ENCODE data around the gene ANKRD23.

ANKRD23 gene

DNA sequence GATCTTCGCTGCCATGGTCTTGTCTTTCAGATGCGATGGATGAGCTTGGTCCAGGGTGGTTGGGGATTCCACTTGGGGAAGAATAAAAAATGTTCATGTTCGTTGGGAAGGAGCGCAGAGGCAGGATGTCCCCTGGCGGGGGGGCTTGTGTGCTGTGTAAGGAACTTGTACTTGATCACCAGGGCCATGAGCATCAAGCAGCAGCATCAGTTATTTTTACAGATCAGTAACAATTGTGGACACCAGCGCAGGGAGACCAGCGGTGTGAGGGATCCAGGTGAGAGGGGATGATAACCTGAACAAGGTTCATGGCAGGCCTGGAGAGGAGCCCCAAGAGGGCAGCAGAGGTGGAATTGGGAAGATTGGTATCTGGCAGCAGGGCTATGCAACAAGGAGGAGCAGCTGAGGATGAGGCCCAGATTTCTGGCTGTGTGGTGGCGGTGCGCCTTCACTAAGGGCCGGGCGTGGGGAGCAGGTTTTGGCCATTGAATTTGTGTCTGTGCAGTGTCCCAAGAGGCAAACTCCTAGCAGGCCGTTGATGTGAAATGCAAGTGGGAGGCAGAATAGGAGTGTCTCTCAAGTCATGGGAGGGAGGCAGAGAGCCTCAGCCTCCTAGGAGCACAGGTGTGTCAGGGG is 23.8 kb downstream of the ANKRD23 start:
- TF ChIP-seq POLR2AphosphoS5 (IDR thresholded peaks at IDR 0.05; ENCODE audit: low read depth, low read length): no peak
- TF ChIP-seq FOXP2 (optimal IDR thresholded peaks at IDR 0.05; ENCODE audit: borderline replicate concordance, extremely low read depth, extremely low read length, insufficient read depth): no peak
- no peak for TF ChIP-seq SIN3A (IDR thresholded peaks at IDR 0.05; ENCODE audit: borderline replicate concordance, insufficient read depth, low read length)
- TF ChIP-seq, protein P1, sequence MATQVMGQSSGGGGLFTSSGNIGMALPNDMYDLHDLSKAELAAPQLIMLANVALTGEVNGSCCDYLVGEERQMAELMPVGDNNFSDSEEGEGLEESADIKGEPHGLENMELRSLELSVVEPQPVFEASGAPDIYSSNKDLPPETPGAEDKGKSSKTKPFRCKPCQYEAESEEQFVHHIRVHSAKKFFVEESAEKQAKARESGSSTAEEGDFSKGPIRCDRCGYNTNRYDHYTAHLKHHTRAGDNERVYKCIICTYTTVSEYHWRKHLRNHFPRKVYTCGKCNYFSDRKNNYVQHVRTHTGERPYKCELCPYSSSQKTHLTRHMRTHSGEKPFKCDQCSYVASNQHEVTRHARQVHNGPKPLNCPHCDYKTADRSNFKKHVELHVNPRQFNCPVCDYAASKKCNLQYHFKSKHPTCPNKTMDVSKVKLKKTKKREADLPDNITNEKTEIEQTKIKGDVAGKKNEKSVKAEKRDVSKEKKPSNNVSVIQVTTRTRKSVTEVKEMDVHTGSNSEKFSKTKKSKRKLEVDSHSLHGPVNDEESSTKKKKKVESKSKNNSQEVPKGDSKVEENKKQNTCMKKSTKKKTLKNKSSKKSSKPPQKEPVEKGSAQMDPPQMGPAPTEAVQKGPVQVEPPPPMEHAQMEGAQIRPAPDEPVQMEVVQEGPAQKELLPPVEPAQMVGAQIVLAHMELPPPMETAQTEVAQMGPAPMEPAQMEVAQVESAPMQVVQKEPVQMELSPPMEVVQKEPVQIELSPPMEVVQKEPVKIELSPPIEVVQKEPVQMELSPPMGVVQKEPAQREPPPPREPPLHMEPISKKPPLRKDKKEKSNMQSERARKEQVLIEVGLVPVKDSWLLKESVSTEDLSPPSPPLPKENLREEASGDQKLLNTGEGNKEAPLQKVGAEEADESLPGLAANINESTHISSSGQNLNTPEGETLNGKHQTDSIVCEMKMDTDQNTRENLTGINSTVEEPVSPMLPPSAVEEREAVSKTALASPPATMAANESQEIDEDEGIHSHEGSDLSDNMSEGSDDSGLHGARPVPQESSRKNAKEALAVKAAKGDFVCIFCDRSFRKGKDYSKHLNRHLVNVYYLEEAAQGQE (IDR thresholded peaks at IDR 0.05; ENCODE audit: insufficient read depth in 1 of 2, low read depth in 2 of 2, low read length in 2 of 2): no peak
- no peak for TF ChIP-seq TAF1 (IDR thresholded peaks at IDR 0.05; ENCODE audit: borderline replicate concordance, insufficient read depth, low read length)

DNA sequence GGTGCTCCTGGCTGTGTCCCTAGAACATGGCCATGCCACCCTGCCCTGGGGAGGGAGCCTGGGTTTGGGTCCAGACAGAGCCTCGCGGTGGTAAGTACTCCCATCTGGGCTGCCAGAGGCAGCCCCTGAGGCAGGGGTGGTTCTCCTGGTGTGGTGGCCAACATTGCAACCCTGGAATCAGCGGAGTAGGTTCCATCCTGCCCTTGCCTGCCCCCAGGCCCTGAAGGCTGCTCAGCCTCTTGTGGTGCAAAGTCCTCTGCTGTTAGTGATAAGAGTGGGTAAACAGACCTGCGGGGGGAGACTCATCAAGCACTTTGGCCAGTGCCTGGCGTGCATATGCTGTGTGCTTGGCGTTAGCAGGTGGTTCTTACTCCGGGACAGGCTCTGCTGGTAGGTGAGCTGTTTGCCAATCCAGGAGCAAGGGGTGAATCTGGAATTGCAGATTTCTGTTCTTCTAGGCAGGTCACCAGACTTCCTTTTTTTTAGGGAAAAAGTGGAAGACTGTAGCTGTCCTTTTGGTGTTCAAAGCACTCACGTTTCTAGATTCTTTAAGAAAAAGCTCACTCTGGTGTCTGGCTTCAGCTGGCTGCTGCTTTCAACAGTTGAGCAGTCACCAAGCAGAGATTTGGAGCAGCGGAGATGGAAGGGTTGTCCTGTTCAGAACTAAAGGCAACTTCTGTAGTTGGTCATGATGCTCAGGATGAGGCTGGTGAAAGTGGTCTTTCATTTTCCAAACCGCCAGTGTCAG is 24.5 kb downstream of the ANKRD23 start:
- no peak for TF ChIP-seq TAF1 (IDR thresholded peaks at IDR 0.05; ENCODE audit: borderline replicate concordance, insufficient read depth, low read length)
- TF ChIP-seq FOXP2 (optimal IDR thresholded peaks at IDR 0.05; ENCODE audit: borderline replicate concordance, extremely low read depth, extremely low read length, insufficient read depth): no peak
- TF ChIP-seq, protein P1 (IDR thresholded peaks at IDR 0.05; ENCODE audit: insufficient read depth in 1 of 2, low read depth in 2 of 2, low read length in 2 of 2): no peak
- no peak for TF ChIP-seq SIN3A (IDR thresholded peaks at IDR 0.05; ENCODE audit: borderline replicate concordance, insufficient read depth, low read length)
- TF ChIP-seq POLR2AphosphoS5 (IDR thresholded peaks at IDR 0.05; ENCODE audit: low read depth, low read length): no peak

DNA sequence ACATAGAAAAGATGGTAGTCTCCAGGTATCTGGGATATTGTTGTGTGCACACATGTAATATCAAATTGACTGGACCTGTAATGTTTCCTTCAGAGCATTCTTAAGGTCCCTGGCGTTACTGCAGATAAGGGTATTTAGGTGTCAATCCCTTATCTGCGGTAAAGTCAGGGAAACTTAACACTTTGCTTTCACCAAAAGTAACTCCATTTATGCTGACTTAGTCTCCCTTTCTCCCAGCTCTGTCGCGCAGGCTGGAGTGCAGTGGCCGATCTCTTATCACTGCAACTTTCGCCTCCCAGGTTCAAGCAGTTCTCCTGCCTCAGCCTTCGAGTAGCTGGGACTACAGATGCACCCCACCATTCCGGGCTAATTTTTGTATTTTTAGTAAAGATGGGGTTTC is 25.9 kb downstream of the ANKRD23 start:
- TF ChIP-seq, protein P1 (IDR thresholded peaks at IDR 0.05; ENCODE audit: insufficient read depth in 1 of 2, low read depth in 2 of 2, low read length in 2 of 2): no peak
- TF ChIP-seq POLR2AphosphoS5 (IDR thresholded peaks at IDR 0.05; ENCODE audit: low read depth, low read length) (no peak), TAF1 (IDR thresholded peaks at IDR 0.05; ENCODE audit: borderline replicate concordance, insufficient read depth, low read length) (no peak), FOXP2 (optimal IDR thresholded peaks at IDR 0.05; ENCODE audit: borderline replicate concordance, extremely low read depth, extremely low read length, insufficient read depth) (no peak), SIN3A (IDR thresholded peaks at IDR 0.05; ENCODE audit: borderline replicate concordance, insufficient read depth, low read length) (no peak)

DNA sequence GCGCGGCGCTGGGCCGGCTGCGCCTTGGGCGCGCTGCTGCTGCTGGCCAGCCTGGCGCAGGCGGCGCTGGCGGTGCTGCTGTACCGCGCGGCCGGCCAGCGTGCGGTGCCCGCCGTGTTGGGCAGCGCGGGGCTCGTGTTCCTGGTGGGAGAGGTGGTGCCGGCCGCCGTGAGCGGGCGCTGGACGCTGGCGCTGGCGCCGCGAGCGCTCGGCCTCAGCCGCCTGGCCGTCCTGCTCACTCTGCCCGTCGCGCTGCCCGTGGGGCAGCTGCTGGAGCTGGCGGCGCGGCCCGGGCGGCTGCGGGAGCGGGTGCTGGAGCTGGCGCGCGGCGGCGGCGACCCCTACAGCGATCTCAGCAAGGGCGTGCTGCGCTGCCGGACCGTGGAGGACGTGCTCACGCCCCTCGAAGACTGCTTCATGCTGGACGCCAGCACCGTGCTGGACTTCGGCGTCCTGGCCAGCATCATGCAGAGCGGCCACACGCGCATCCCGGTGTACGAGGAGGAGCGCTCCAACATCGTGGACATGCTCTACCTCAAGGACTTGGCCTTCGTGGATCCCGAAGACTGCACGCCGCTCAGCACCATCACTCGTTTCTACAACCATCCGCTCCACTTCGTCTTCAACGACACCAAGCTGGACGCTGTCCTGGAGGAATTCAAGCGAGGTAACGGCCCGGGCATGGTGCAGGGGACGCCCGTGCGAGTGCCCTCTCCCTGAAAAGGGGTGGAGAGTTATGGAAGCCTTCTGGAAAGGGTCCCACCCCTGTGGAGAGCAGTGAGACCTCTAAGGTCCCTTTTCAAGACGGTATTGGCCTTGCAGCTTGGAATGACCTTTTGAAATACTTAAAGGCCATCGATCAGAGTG is 26.8 kb downstream of the ANKRD23 start:
- TF ChIP-seq SIN3A (IDR thresholded peaks at IDR 0.05; ENCODE audit: borderline replicate concordance, insufficient read depth, low read length): no peak

DNA sequence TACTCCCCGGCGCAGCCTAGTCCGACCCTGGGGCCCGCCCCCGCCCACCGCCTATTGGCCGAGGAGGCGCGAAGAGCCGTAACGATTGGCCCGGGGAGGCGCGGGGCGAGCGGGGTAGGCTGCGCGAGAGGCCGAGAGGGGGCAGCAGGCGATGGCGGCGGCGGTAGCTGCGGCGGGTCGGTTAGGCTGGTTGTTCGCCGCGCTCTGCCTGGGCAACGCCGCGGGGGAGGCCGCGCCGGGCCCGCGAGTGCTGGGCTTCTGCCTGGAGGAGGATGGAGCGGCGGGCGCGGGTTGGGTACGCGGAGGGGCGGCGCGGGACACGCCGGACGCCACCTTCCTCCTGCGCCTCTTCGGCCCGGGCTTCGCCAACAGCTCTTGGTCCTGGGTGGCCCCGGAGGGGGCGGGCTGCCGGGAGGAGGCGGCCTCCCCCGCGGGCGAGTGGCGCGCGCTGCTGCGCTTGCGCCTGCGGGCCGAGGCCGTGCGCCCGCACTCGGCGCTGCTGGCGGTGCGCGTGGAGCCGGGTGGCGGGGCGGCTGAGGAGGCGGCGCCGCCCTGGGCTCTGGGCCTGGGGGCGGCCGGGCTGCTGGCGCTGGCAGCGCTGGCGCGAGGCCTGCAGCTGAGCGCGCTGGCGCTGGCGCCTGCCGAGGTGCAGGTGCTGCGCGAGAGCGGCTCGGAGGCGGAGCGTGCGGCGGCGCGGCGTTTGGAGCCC is 27.5 kb downstream of the ANKRD23 start, which contains the start of gene CNNM3:
Gene CNNM3 (plus strand): TSS at position 142 of the 709 bp plus-strand sequence. CDS start 10 bp downstream, at position 152.
- no peak for TF ChIP-seq SIN3A (IDR thresholded peaks at IDR 0.05; ENCODE audit: borderline replicate concordance, insufficient read depth, low read length)
- TF ChIP-seq, protein P1 (IDR thresholded peaks at IDR 0.05; ENCODE audit: insufficient read depth in 1 of 2, low read depth in 2 of 2, low read length in 2 of 2): 0 out of 4 replicates have a peak, but pooled peaks of 1 of the 2 experiments have one; percentile 5
- TF ChIP-seq POLR2AphosphoS5 (IDR thresholded peaks at IDR 0.05; ENCODE audit: low read depth, low read length): peak; percentile 60
- TF ChIP-seq FOXP2 (optimal IDR thresholded peaks at IDR 0.05; ENCODE audit: borderline replicate concordance, extremely low read depth, extremely low read length, insufficient read depth): peak; percentile 3
- TF ChIP-seq TAF1 (IDR thresholded peaks at IDR 0.05; ENCODE audit: borderline replicate concordance, insufficient read depth, low read length): 0 out of 2 replicates have a peak, but pooled peaks have one; percentile 61

Measured in PFSK-1 (cell line).